Esophagus squamous epithelium (tissue), 4 donors: ENCODE measurements around the gene CTNS.

Experiments used
- POLR2A ChIP-seq, 4 donors: fragments of 450-650 bp; IDR thresholded peaks; one replicate each; pipeline ENCODE4 v1.6.1; 2017; ENCODE audit warnings: antibody characterized with exemption in 4 of 4, mild to moderate bottlenecking in 4 of 4, moderate library complexity in 3 of 4
- TF ChIP-seq, protein P1 (sequence below), 6 experiments: fragments of 450-650 bp in 4 of 6; fragments of 200-600 bp in 2 of 6; sonication (generic) in 2 of 6; IDR thresholded peaks; one replicate each; pipeline ENCODE4 v1.5.1; 2016 to 2019; ENCODE audit warnings: antibody characterized with exemption in 6 of 6, mild to moderate bottlenecking in 4 of 6, moderate library complexity in 4 of 6

DNA sequence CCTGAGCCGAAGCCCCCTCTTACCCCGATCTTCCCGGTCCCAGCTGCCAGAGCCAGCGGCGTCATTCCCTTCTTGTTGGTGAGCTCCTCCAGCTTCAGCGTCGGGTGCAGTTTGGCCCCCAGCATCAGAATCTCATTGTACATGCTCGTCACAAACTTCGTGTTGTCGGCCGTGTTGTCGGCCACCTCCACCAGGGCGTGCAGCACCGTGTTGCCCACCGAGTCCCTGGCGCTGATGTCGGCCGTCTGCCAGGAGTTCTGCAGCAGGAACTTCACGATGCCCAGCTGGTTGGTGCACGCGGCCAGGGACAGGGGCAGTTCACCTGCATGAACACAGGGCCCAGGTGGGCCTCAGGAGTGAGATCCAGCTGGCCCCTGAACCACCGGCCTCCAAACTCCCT lies 46.8 kb upstream of the CTNS start:
- TF ChIP-seq, protein P1, sequence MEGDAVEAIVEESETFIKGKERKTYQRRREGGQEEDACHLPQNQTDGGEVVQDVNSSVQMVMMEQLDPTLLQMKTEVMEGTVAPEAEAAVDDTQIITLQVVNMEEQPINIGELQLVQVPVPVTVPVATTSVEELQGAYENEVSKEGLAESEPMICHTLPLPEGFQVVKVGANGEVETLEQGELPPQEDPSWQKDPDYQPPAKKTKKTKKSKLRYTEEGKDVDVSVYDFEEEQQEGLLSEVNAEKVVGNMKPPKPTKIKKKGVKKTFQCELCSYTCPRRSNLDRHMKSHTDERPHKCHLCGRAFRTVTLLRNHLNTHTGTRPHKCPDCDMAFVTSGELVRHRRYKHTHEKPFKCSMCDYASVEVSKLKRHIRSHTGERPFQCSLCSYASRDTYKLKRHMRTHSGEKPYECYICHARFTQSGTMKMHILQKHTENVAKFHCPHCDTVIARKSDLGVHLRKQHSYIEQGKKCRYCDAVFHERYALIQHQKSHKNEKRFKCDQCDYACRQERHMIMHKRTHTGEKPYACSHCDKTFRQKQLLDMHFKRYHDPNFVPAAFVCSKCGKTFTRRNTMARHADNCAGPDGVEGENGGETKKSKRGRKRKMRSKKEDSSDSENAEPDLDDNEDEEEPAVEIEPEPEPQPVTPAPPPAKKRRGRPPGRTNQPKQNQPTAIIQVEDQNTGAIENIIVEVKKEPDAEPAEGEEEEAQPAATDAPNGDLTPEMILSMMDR (IDR thresholded peaks at IDR 0.05): no peak
- TF ChIP-seq POLR2A (IDR thresholded peaks at IDR 0.05): no peak
